Measurements from ENCODE around the gene ERMAP.
"Not testable (repeated sequence)": the region's sequence is repeated elsewhere in the genome, so short reads cannot be mapped to it uniquely, and the experiment has no call there.

ERMAP gene

GRCh38 chr1:42786097-42786496 lies 30.8 kb upstream of the ERMAP start:
- no peak for FAIRE-seq
- no peak for DNase-seq (ENCODE audit: insufficient read length, low spot score)
- no peak for TF ChIP-seq POLR2A (IDR thresholded peaks at IDR 0.05; ENCODE audit: low read depth, low read length)

GRCh38 chr1:42788021-42788420 lies 28.9 kb upstream of the ERMAP start:
- no peak for FAIRE-seq
- TF ChIP-seq POLR2A (IDR thresholded peaks at IDR 0.05; ENCODE audit: low read depth, low read length) = no peak
- no peak for DNase-seq (ENCODE audit: insufficient read length, low spot score)

- FAIRE-seq (no peak), DNase-seq (ENCODE audit: insufficient read length, low spot score) (no peak)
Observed at GRCh38 chr1:42793824-42794223, 23.1 kb upstream of the ERMAP start.

GRCh38 chr1:42797414-42797813 lies 19.5 kb upstream of the ERMAP start:
- DNase-seq (ENCODE audit: insufficient read length, low spot score) (no peak), FAIRE-seq (no peak)
- TF ChIP-seq POLR2A (IDR thresholded peaks at IDR 0.05; ENCODE audit: low read depth, low read length) = no peak

More at GRCh38 chr1:42793824-42794223, 23.1 kb upstream of the ERMAP start:
- no peak for TF ChIP-seq POLR2A (IDR thresholded peaks at IDR 0.05; ENCODE audit: low read depth, low read length)

- FAIRE-seq = no peak
- no peak for TF ChIP-seq POLR2A (IDR thresholded peaks at IDR 0.05; ENCODE audit: low read depth, low read length)
- DNase-seq (ENCODE audit: insufficient read length, low spot score) = no peak
Observed at GRCh38 chr1:42797979-42798378, 18.9 kb upstream of the ERMAP start.

- FAIRE-seq (no peak), DNase-seq (ENCODE audit: insufficient read length, low spot score) (no peak)
- TF ChIP-seq POLR2A (IDR thresholded peaks at IDR 0.05; ENCODE audit: low read depth, low read length) = no peak
Observed at GRCh38 chr1:42801832-42802473, 15.0 kb upstream of the ERMAP start.

GRCh38 chr1:42806171-42806570 lies 10.8 kb upstream of the ERMAP start:
- no peak for TF ChIP-seq POLR2A (IDR thresholded peaks at IDR 0.05; ENCODE audit: low read depth, low read length)
- DNase-seq (ENCODE audit: insufficient read length, low spot score) = no peak
- FAIRE-seq = no peak

- DNase-seq (ENCODE audit: insufficient read length, low spot score) = no peak
- TF ChIP-seq POLR2A (IDR thresholded peaks at IDR 0.05; ENCODE audit: low read depth, low read length) = no peak
- FAIRE-seq = no peak
Observed at GRCh38 chr1:42806593-42806992, 10.3 kb upstream of the ERMAP start.

- DNase-seq (ENCODE audit: insufficient read length, low spot score) (no peak), FAIRE-seq (no peak)
- TF ChIP-seq POLR2A (IDR thresholded peaks at IDR 0.05; ENCODE audit: low read depth, low read length) = no peak
Observed at GRCh38 chr1:42807056-42807668, 9.8 kb upstream of the ERMAP start.

- FAIRE-seq; DNase-seq (ENCODE audit: insufficient read length, low spot score): not testable (repeated sequence)
Observed at GRCh38 chr1:42814815-42815214, 2.1 kb upstream of the ERMAP start.

- no peak for FAIRE-seq
- TF ChIP-seq POLR2A (IDR thresholded peaks at IDR 0.05; ENCODE audit: low read depth, low read length) = no peak
- DNase-seq (ENCODE audit: insufficient read length, low spot score) = no peak
Observed at GRCh38 chr1:42815941-42816584, 859 bp upstream of the ERMAP start.

GRCh38 chr1:42817440-42817767 lies 482 bp downstream of the ERMAP start:
- no peak for TF ChIP-seq POLR2A (IDR thresholded peaks at IDR 0.05; ENCODE audit: low read depth, low read length)
- DNase-seq (ENCODE audit: insufficient read length, low spot score) (no peak), FAIRE-seq (no peak)

GRCh38 chr1:42817976-42818375 lies 1.1 kb downstream of the ERMAP start:
- FAIRE-seq (no peak), DNase-seq (ENCODE audit: insufficient read length, low spot score) (no peak)
- TF ChIP-seq POLR2A (IDR thresholded peaks at IDR 0.05; ENCODE audit: low read depth, low read length) = no peak

GRCh38 chr1:42820813-42821212 lies 3.9 kb downstream of the ERMAP start:
- no peak for TF ChIP-seq POLR2A (IDR thresholded peaks at IDR 0.05; ENCODE audit: low read depth, low read length)
- DNase-seq (ENCODE audit: insufficient read length, low spot score) (no peak), FAIRE-seq (no peak)

- DNase-seq (ENCODE audit: insufficient read length, low spot score) = no peak
- no peak for FAIRE-seq
- TF ChIP-seq POLR2A (IDR thresholded peaks at IDR 0.05; ENCODE audit: low read depth, low read length) = no peak
Observed at GRCh38 chr1:42821690-42822089, 4.8 kb downstream of the ERMAP start.

Data from H54 (cell line).